Spinal cord (tissue), 10 donors: Measurements from ENCODE around the gene FBXW4. TPM values are rescaled to one million over a fixed set of nuclear protein-coding genes. Genes with fewer than 3 reads are reported as not detected.

Experiments
- DNase-seq, 6 donors: peaks; one replicate each; pipeline versions ENCODE4 v3.0.0 to v3.0.0-alpha.2; 2013 to 2015; ENCODE audit warnings: low spot score in 6 of 6, low read depth in 4 of 6
- H3K27ac ChIP-seq: one replicate; pipeline ENCODE4 v1.5.1; 2013; ENCODE audit warnings: low read depth, low read length, control low read depth
- H3K27me3 ChIP-seq: one replicate; pipeline ENCODE4 v1.6.1; 2013; ENCODE audit warnings: low read length; ENCODE audit not compliant: control insufficient read depth, insufficient read depth
- H3K36me3 ChIP-seq: one replicate; pipeline ENCODE4 v1.6.1; 2013; ENCODE audit warnings: low read length; ENCODE audit not compliant: control insufficient read depth, insufficient read depth
- H3K4me1 ChIP-seq: one replicate; pipeline ENCODE4 v1.6.1; 2013; ENCODE audit warnings: low read length; ENCODE audit not compliant: control insufficient read depth, insufficient read depth
- H3K4me3 ChIP-seq: one replicate; pipeline ENCODE4 v1.5.1; 2013; ENCODE audit warnings: low read depth, low read length, control low read depth
- H3K9me3 ChIP-seq: one replicate; pipeline ENCODE4 v1.6.1; 2013; ENCODE audit warnings: low read length; ENCODE audit not compliant: control insufficient read depth, insufficient read depth
- WGBS: methylation state at CpG from one replicate; pipeline ENCODE4 v1.1.5; 2013; ENCODE audit warnings: missing lambda C conversion rate; ENCODE audit not compliant: insufficient coverage; 5-methylcytosine and 5-hydroxymethylcytosine counted together
- polyA plus RNA-seq, 2 donors: library from polyadenylated mRNA; unstranded; fragments of 120-200 nt; gene quantifications; one replicate each; pipeline ENCODE4 v1.2.1, GENCODE V29; 2013; ENCODE audit not compliant: insufficient read length in 2 of 2
- total RNA-seq, 2 donors: library from RNA; depleted of rRNA in 1 of 2; stranded (reverse); fragments of 120-200 nt in 1 of 2; fragments of >200 nt in 1 of 2; gene quantifications; one replicate each; pipeline versions ENCODE4 v1.2.3 to v1.2.4, GENCODE V29; 2013 to 2014
- donor health status: healthy.

The FBXW4 gene
- total and polyA plus RNA-seq, 4 donors = 40.1 to 49.1 (median 45.5) TPM

DNA sequence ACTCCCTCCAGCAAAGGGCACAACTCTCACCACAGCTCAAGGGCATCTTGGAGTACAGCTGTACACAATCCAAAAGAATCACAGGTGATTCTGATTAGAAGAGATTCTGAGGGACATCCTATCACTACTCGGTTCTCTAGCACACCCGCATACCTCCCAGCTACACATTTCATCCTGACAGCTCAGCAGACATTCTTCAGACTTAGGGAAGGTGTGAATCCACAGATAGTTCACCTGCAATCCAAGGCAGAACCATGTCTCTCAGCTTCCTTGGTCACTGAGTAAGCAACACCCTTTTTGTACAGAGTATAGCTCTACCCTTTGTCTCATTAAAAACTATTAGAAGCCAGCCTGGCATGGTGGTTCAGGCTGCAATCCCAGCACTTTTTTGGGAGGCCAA is 26.8 kb upstream of the FBXW4 start:
- WGBS = 100% methylated on average over 2 of the region's 2 CpGs
- Histone ChIP-seq H3K27me3 (no peaks in the 10 kb centered on the region), H3K4me3 (no peak overlapping the region), H3K36me3 (no peaks in the 10 kb centered on the region), H3K9me3 (no peaks in the 10 kb centered on the region), H3K27ac (no peak overlapping the region), H3K4me1 (no peaks in the 10 kb centered on the region)
- DNase-seq = no peak

DNA sequence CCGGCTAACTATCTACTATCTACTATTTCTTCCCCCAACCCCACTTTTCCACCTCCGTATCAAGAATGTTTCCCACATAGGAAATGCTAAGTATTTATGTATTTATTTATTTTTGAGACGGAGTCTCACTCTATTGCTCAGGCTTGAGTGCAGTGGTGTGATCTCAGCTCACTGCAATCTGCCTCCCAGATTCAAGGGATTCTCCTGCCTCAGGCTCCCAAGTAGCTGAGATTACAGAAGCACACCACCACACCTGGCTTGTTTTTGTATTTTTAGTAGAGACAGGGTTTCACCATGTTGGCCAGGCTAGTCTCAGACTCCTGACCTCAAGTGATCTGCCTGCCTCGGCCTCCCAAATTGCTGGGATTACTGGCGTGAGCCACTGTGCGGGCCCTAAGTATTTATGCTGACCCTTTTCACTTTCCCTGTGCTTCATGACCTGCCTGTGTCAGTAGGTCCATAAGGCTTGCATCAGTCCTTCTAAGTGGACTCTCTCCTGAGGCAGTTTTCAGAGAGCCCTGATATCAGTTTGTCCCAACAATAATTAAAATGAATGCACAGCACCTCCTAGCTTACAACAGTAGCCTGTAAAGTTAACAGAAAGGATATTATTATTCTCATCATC is 25.7 kb upstream of the FBXW4 start:
- no peaks in the 10 kb centered on the region for H3K9me3 ChIP-seq
- no peak for DNase-seq
- no peak overlapping the region for H3K27ac ChIP-seq
- no peaks in the 10 kb centered on the region for H3K27me3 ChIP-seq
- 96% methylated on average over 3 of the region's 6 CpGs for WGBS
- H3K36me3 ChIP-seq = no peaks in the 10 kb centered on the region
- no peaks in the 10 kb centered on the region for H3K4me1 ChIP-seq
- no peak overlapping the region for H3K4me3 ChIP-seq

DNA sequence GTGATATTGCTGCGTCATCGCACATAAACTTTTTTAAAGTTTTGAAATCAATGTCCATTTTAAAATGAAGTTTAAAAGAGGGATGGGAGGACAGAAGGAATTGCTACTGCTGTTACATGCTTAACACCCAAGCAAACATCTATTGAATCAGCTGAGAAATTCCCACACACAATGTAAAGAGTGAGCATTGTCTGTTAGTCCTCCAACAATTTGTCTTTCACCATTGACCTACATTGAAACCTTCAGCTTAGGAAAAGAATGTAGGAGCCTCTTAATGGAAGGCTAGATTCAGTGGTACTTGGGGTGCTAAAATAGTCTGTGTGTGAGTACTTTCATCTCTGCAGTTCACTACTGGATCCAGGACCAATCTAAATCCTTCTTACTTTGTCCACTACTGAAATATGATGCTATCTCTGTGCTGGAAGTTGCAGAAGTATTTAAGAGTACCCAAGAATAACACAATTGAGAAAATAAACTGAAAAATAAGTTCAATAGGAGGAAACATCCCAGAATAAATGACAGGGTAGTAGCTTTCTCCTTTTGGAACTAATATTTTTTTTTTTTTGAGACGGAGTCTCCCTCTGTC is 23.8 kb upstream of the FBXW4 start:
- no peaks in the 10 kb centered on the region for H3K9me3 ChIP-seq
- H3K4me3 ChIP-seq = no peak overlapping the region
- H3K36me3 ChIP-seq = no peaks in the 10 kb centered on the region
- no peaks in the 10 kb centered on the region for H3K4me1 ChIP-seq
- WGBS = 100% methylated on average over 1 of the region's 3 CpGs
- H3K27me3 ChIP-seq = no peaks in the 10 kb centered on the region
- no peak for DNase-seq
- no peak overlapping the region for H3K27ac ChIP-seq

DNA sequence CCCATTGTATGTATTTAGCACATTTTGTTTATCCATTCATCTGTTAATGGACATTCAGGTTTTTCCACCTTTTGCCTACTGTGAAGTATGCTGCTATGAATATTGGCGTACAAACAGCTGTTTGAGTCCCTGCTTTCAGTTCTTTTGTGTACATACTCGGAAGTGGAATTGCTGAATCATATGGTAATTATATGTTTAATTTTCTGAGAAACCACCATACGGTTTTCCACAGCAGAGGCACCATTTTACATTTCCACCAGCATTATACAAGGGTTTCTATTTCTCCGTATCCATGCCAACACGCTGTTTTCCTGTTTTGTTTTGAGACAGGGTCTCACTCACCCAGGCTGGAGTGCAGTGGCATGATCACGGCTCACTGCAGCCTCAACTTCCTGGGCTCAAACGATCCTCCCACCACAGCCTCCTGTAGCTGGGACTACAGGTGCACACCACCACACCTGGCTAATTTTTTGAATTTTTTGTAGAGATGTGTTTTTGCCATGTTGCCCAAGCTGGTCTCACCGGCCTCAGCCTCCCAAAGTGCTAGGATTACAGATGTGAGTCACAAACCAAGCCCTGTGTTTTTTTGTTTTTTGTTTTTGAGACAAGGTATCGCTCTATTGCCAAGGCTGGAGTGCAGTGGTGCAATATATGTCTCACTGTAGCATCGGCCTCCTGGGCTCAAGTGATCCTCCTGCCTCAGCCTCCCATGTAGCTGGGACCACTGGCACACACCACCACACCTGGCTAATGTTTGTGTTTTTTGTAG is 22.1 kb upstream of the FBXW4 start:
- H3K4me1 ChIP-seq = no peaks in the 10 kb centered on the region
- no peak overlapping the region for H3K27ac ChIP-seq
- no peaks in the 10 kb centered on the region for H3K9me3 ChIP-seq
- 96% methylated on average over 4 of the region's 10 CpGs for WGBS
- DNase-seq = no peak
- H3K4me3 ChIP-seq = no peak overlapping the region
- no peaks in the 10 kb centered on the region for H3K27me3 ChIP-seq
- H3K36me3 ChIP-seq = no peaks in the 10 kb centered on the region

DNA sequence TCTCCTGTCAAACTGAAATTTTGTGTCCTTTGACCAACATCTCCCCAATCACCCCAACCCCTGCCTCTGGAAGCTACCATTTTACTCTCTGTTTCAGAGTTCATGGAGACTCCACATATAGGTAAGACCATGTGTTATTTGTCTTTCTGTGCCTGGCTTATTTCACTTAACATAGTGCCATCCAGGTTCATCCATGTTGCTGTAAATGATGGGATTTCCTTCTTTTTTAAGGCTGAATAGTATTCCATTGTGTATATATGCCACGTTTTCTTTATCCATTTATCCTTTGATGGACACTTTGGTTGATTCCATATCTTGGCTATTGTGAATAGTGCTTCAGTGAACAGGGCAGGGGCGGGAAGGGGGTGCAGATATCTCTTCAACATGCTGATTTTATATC is 18.0 kb upstream of the FBXW4 start:
- WGBS = no CpG with 5 or more reads among the region's 2 CpGs

DNA sequence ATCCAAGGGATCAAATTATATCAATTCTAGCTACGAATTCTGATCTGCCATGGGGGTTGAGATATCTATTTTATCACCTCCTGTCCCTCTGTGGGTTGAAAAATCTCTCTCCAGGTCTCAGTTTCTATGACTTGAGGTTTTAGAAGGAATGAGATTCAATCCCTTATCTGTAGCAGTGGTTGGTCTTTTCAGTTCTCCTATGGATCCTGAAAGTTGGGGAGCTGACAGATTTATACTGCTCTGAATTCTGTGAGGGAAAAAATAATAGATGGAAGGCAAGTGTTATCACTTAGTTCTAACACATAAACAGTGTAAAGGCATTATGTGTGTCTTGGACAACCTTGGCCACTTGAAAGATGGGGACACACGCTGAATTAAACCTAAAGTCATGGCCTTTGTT is 15.8 kb upstream of the FBXW4 start:
- no peaks in the 10 kb centered on the region for H3K9me3 ChIP-seq
- H3K4me3 ChIP-seq = no peak overlapping the region
- H3K4me1 ChIP-seq = peaks cover 3% of the 10 kb centered on the region
- no peak overlapping the region for H3K27ac ChIP-seq
- no peaks in the 10 kb centered on the region for H3K36me3 ChIP-seq
- no CpG with 5 or more reads among the region's 2 CpGs for WGBS
- peaks cover 5% of the 10 kb centered on the region for H3K27me3 ChIP-seq
- no peak for DNase-seq

More for the DNA sequence above, 18.0 kb upstream of the FBXW4 start:
- Histone ChIP-seq H3K4me1 (peaks cover 3% of the 10 kb centered on the region), H3K27me3 (peaks cover 5% of the 10 kb centered on the region), H3K4me3 (no peak overlapping the region), H3K36me3 (no peaks in the 10 kb centered on the region), H3K27ac (no peak overlapping the region), H3K9me3 (no peaks in the 10 kb centered on the region)
- DNase-seq = no peak

DNA sequence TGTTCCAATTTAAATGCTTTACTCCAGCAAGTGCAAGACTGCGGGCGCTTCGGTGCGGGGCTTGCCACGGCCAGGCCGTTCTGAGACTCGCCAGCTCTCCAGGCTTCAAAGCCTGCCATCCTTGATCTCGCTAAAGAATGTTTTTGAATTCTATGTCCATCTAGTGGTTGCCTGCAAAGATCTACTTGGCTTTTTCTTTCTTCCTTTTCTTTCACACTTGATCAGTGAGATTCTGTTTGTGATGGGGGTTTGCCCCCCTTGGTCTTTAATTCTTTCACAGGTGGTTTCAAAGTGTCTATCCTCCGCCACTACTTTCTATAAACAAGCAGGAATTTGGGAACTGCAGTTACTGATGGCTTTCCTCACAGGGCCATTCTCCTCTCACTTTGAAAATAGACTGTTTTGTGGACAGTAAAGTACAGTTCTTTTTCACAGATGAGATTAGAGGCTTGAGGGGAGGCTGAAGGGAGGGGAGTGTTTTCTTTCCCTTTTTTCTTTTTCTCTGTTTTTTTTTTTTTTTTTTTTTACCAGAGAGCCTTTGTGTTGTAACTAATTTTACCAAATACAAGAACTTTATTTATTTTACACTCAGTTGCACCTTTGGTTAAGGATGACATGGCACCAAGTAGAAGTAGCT is 15.2 kb upstream of the FBXW4 start:
- Histone ChIP-seq H3K27ac (no peak overlapping the region), H3K9me3 (no peaks in the 10 kb centered on the region), H3K27me3 (peaks cover 5% of the 10 kb centered on the region), H3K36me3 (no peaks in the 10 kb centered on the region), H3K4me1 (peaks cover 3% of the 10 kb centered on the region), H3K4me3 (no peak overlapping the region)
- 19% methylated on average over 7 of the region's 9 CpGs for WGBS
- peak in 2 of 6 donors; percentile 15 to 53 for DNase-seq

DNA sequence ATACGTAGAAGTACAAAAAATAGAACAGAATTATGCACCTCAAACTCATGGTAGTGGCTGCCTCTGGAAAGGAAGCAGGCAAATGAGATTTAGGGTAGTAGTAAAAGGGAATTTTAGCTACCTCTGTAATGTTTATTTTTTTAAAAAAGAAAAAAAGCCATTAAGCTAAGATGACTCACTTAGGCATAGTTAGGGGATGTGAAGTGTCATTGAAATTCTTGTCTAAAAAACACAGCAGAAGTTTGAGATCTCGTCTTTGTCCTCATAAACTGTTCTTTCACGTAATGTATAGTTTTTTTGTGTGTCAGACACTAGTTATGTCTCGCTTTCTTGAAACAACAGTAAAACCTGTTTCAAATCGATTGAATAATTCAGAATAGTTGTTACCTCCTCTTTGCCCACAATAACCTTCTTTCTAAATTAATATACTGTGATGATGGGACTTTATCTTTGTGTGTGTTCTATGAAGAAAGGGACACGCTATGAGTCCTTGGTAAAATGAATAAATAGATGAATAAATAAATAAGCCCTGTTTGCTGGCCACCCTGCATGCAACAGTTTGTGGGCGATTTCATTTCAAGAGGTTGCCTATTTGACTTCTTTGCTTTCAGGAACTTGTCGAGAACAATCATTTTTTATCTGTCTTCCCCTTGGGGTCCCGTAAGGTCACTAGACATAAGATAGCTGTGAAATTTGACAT is 14.5 kb upstream of the FBXW4 start:
- no peaks in the 10 kb centered on the region for H3K9me3 ChIP-seq
- H3K27me3 ChIP-seq = peaks cover 5% of the 10 kb centered on the region
- H3K27ac ChIP-seq = no peak overlapping the region
- no peak overlapping the region for H3K4me3 ChIP-seq
- WGBS = 35% methylated on average over 3 of the region's 9 CpGs
- no peaks in the 10 kb centered on the region for H3K36me3 ChIP-seq
- H3K4me1 ChIP-seq = peaks cover 3% of the 10 kb centered on the region
- no peak for DNase-seq

DNA sequence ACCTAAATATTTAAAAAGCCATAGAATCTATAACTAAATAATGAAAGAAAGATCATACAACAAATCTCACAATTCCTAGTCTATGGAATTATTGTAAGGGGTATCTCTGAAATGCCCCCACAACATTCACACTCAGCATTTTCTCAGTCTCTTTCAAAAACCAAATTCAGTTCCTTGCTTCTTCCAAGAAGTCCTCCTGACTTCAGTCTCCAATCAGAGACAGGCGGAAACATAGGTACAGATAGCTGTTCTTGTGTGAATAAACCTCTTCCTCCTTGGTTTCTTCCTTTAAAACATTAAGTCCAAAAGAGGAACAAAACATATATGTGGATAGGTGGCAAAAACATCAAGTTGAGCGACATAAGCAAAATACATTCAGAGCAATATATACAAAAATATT is 13.9 kb upstream of the FBXW4 start:
- H3K27me3 ChIP-seq = peaks cover 5% of the 10 kb centered on the region
- WGBS = no CpG with 5 or more reads among the region's 2 CpGs

More for the DNA sequence above, 13.9 kb upstream of the FBXW4 start:
- no peaks in the 10 kb centered on the region for H3K36me3 ChIP-seq
- H3K27ac ChIP-seq = no peak overlapping the region
- H3K4me3 ChIP-seq = no peak overlapping the region
- no peaks in the 10 kb centered on the region for H3K9me3 ChIP-seq
- no peak for DNase-seq
- H3K4me1 ChIP-seq = peaks cover 3% of the 10 kb centered on the region
